K562 (cell line): ENCODE data around the gene CPOX. TPM values are rescaled to one million over a fixed set of nuclear protein-coding genes. Genes with fewer than 3 reads are reported as not detected.
A peak's percentile ranks its signal among the peaks of the same experiment; 100 is the strongest.

Source experiments
- ATAC-seq: fragments of 200-7000 bp; cut with Tn5 transposase; 3 replicates; pipeline ENCODE4 v1.9.1; 2020; ENCODE audit warnings: moderate library complexity
- BruUV-seq: library from RNA; stranded (reverse); fragments of 400-500 nt; replicated peaks from 2 replicates; lab custom pipeline; 2021; lab: Mats Ljungman, UMichigan
- CTCF ChIA-PET: fragments of 300-600 bp; formaldehyde crosslinking; extraction: SDS; loops from one replicate; lab custom pipeline; 2021; ENCODE audit warnings: low intra/inter-chr PET ratio; lab: Yijun Ruan, JAX
- POLR2A ChIA-PET: fragments of 300-600, 350-650 bp; sonication (Branson Sonifier 250); formaldehyde crosslinking; extraction: SDS; loops from one replicate; lab custom pipeline; 2021; ENCODE audit warnings: antibody characterized with exemption, inconsistent platforms; lab: Yijun Ruan, JAX
- DNase-seq, 4 experiments: peaks; one replicate each; pipeline versions ENCODE4 v3.0.0 to v3.0.0-alpha.2; 2011 to 2018; ENCODE audit warnings: low spot score in 3 of 4, mixed read lengths in 3 of 4; ENCODE audit errors: extremely low read depth in 1 of 4
- FAIRE-seq: peaks from 2 replicates; lab custom pipeline; 2011; peaks lifted over from hg19 to GRCh38; lab: Jason Lieb, UNC
- H2AFZ ChIP-seq: 2 replicates; pipeline ENCODE4 v1.6.0; 2011; ENCODE audit warnings: low read depth, low read length, control low read depth, inconsistent platforms
- H3K27ac ChIP-seq: fragments of 200-600 bp; 3 replicates; pipeline ENCODE4 v1.8.0; 2011; ENCODE audit warnings: low read depth, mild to moderate bottlenecking, control low read depth, inconsistent platforms, low read length, moderate library complexity, mixed read lengths; ENCODE audit errors: extremely low read depth
- H3K27me3 ChIP-seq, 2 experiments: fragments of 300-600 bp in 1 of 2; 2 replicates in 1 of 2; 3 replicates in 1 of 2; pipeline versions ENCODE4 v1.6.0 to v1.8.0; 2011; ENCODE audit warnings: inconsistent platforms in 2 of 2, low read length in 2 of 2, mild to moderate bottlenecking in 1 of 2, mixed read lengths in 1 of 2, moderate library complexity in 1 of 2; ENCODE audit not compliant: control insufficient read depth in 2 of 2, insufficient read depth in 2 of 2
- H3K36me3 ChIP-seq: fragments of 300-600 bp; 3 replicates; pipeline ENCODE4 v1.8.0; 2011; ENCODE audit warnings: mild to moderate bottlenecking, low read length, inconsistent platforms; ENCODE audit not compliant: control insufficient read depth, insufficient read depth
- H3K4me1 ChIP-seq, 2 experiments: fragments of 200-600 bp in 1 of 2; replicated peaks in 1 of 2; 2 replicates in 1 of 2; 3 replicates in 1 of 2; pipeline versions ENCODE4 v1.5.1 to v1.8.0; 2011; ENCODE audit warnings: inconsistent platforms in 2 of 2, low read length in 2 of 2, mild to moderate bottlenecking in 1 of 2, mixed read lengths in 1 of 2, moderate library complexity in 1 of 2; ENCODE audit not compliant: control insufficient read depth in 2 of 2, insufficient read depth in 2 of 2
- H3K4me2 ChIP-seq: 2 replicates; pipeline ENCODE4 v1.6.1; 2011; ENCODE audit warnings: low read length, control low read depth, inconsistent platforms, mixed read lengths; ENCODE audit not compliant: insufficient read depth
- H3K4me3 ChIP-seq: fragments of 200-600 bp; sonication (generic), shearing (Covaris generic); 2 replicates; pipeline ENCODE4 v1.5.1; 2016; ENCODE audit warnings: control low read depth, inconsistent platforms
- H3K79me2 ChIP-seq: fragments of 200-600 bp; 3 replicates; pipeline ENCODE4 v1.8.0; 2011; ENCODE audit warnings: low read length, inconsistent platforms; ENCODE audit not compliant: control insufficient read depth, insufficient read depth
- H3K9ac ChIP-seq, 2 experiments: 2 replicates each; pipeline versions ENCODE4 v1.6.0 to v1.6.1; 2011; ENCODE audit warnings: low read depth in 2 of 2, low read length in 2 of 2, control low read depth in 1 of 2, inconsistent platforms in 1 of 2, mild to moderate bottlenecking in 1 of 2, mixed read lengths in 1 of 2; ENCODE audit not compliant: insufficient read depth in 1 of 2
- H3K9me1 ChIP-seq: one replicate; pipeline ENCODE4 v1.6.0; 2011; ENCODE audit warnings: inconsistent platforms, mild to moderate bottlenecking, low read length, moderate library complexity; ENCODE audit not compliant: control insufficient read depth, insufficient read depth
- H3K9me3 ChIP-seq: replicated peaks from 2 replicates; pipeline ENCODE4 v1.5.1; 2011; ENCODE audit warnings: low read depth, low read length, inconsistent platforms; ENCODE audit not compliant: control insufficient read depth, insufficient read depth
- H4K20me1 ChIP-seq: replicated peaks from 2 replicates; pipeline ENCODE4 v1.6.1; 2011; ENCODE audit warnings: low read length, inconsistent platforms, mixed read lengths; ENCODE audit not compliant: control insufficient read depth, insufficient read depth
- BRD9 ChIP-seq: fragments of 450-650 bp; IDR thresholded peaks from 2 replicates; pipeline ENCODE4 v1.6.1; 2018; ENCODE audit warnings: low read depth; ENCODE audit not compliant: partially characterized antibody
- HLTF ChIP-seq: fragments of 450-650 bp; IDR thresholded peaks from 2 replicates; pipeline ENCODE4 v1.6.1; 2016
- LARP7 ChIP-seq: fragments of 450-650 bp; IDR thresholded peaks from 2 replicates; pipeline ENCODE4 v1.6.1; 2016
- NFIC ChIP-seq: fragments of 450-650 bp; IDR thresholded peaks from 2 replicates; pipeline ENCODE4 v1.6.1; 2017; ENCODE audit warnings: mild to moderate bottlenecking, inconsistent platforms
- RAD21 ChIP-seq, 2 experiments: fragments of 250-450 bp in 1 of 2; fragments of 450-650 bp in 1 of 2; sonication (Bioruptor Pico) in 1 of 2; formaldehyde crosslinking in 1 of 2; IDR thresholded peaks in 1 of 2; conservative IDR thresholded peaks in 1 of 2; 2 replicates each; pipeline versions ENCODE4 v1.4.0 to v1.8.0; 2020 to 2022; ENCODE audit warnings: mild to moderate bottlenecking in 2 of 2, moderate library complexity in 1 of 2
- RAD51 ChIP-seq: fragments of 450-650 bp; IDR thresholded peaks from 2 replicates; pipeline ENCODE4 v1.7.1; 2016; ENCODE audit warnings: low read depth, mild to moderate bottlenecking, borderline replicate concordance
- RBM22 ChIP-seq: fragments of 200-400 bp; formaldehyde crosslinking; IDR thresholded peaks from 2 replicates; pipeline ENCODE4 v1.6.1; 2018; ENCODE audit warnings: low read length, low read depth; ENCODE audit not compliant: poor library complexity, severe bottlenecking
- SMAD1 ChIP-seq: fragments of 150-350 bp; IDR thresholded peaks from 2 replicates; pipeline ENCODE4 v1.6.1; 2014; ENCODE audit warnings: low read length, low read depth; ENCODE audit not compliant: partially characterized antibody
- WGBS: fragments of 100-300 bp; shearing (Covaris generic); methylation state at CpG from one replicate; pipeline ENCODE4 v1.1.6; 2016; ENCODE audit warnings: low coverage, mixed read lengths; ENCODE audit not compliant: insufficient coverage; ENCODE audit errors: missing lambda C conversion rate; 5-methylcytosine and 5-hydroxymethylcytosine counted together
- in situ Hi-C: fragments of 300-500 bp; cut with MboI; formaldehyde crosslinking; loops from 4 replicates; pipeline ENCODE4 v1.15.0; 2018; ENCODE audit warnings: inconsistent platforms, mixed read lengths
- intact Hi-C: fragments of 100-400 bp; cut with micrococcal nuclease; formaldehyde crosslinking; loops from 2 replicates; pipeline ENCODE4 v1.14.2; 2022
- polyA plus RNA-seq, 8 experiments: library from polyadenylated mRNA; depleted of rRNA in 4 of 8; stranded (reverse) in 5 of 8; unstranded in 3 of 8; fragments of >200 nt; fragmentation: Nextera tagmentation in 2 of 8; fragmentation: Illumina TruSeq in 1 of 8; extraction: Ambion mirVana in 2 of 8; extraction: Trizol in 1 of 8; gene quantifications; 2 replicates each; pipeline versions ENCODE4 v1.2.1 to v1.2.3, GENCODE V29; 2011 to 2014; ENCODE audit warnings: inconsistent platforms in 1 of 8, missing spikeins in 1 of 8
- total RNA-seq, 7 experiments: library from RNA; depleted of rRNA in 6 of 7; stranded (reverse); fragments of >200 nt in 6 of 7; fragmentation: Illumina TruSeq in 2 of 7; extraction: Trizol in 2 of 7; gene quantifications; 2 replicates each; pipeline versions ENCODE4 v1.2.1 to v1.2.3, GENCODE V29; 2011 to 2021; ENCODE audit warnings: low replicate concordance in 1 of 7
- TF ChIP-seq, protein P1 (sequence below), 3 experiments: IDR thresholded peaks in 2 of 3; conservative IDR thresholded peaks in 1 of 3; 2 replicates each; pipeline ENCODE4 v1.5.1; 2011 to 2012; ENCODE audit warnings: low read length in 3 of 3, mild to moderate bottlenecking in 3 of 3, control low read depth in 2 of 3, improper control_type of control experiment in 1 of 3, inconsistent platforms in 1 of 3, low read depth in 1 of 3, mixed read lengths in 1 of 3, moderate library complexity in 1 of 3; ENCODE audit not compliant: insufficient read depth in 2 of 3

Gene CPOX
- total and polyA plus RNA-seq, 9 of the 15 experiments (the other 6 are each of a cell fraction or from before 2014, with no cell fraction given), result 14.6 to 82.1 (median 24.8) TPM

DNA sequence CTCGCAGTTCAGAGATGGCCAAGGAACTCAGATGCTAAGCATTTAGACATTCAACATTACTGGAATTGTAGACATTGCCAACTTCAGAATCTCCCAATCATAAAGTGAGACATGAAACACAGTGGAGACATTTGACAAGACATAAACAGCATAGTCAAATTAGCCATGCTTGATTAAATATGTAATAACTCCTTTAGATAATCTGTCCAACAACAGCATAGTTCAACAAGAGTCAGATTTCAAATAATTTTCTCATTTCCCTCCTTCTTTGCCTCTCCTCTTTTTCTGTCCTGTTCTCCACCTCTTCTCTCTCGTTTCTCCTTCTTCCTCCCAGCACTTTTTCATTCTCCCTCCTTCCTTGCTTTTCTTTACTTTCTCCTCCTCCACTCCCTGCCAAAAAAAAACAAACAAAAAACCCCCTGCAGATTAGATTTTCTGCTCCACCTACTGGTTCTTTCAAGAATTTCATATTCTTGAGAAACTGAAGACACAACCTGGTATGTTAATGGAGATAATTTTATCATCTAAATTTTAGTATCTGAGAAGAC is 20.2 kb downstream of the CPOX start (continued):
- TF ChIP-seq RAD21 (CRISPR knock-in tag; conservative IDR thresholded peaks at IDR 0.05 in 1 of 2, IDR thresholded peaks at IDR 0.05 in 1 of 2), result peak; percentile 25 to 57; a peak in 3 of 4 replicates
- peak; percentile 70 for TF ChIP-seq BRD9
- peak; percentile 22; the same call in 1 of the 2 replicates for TF ChIP-seq NFIC
- TF ChIP-seq LARP7, result peak; percentile 35; the same call in 1 of the 2 replicates
- TF ChIP-seq, protein P1, sequence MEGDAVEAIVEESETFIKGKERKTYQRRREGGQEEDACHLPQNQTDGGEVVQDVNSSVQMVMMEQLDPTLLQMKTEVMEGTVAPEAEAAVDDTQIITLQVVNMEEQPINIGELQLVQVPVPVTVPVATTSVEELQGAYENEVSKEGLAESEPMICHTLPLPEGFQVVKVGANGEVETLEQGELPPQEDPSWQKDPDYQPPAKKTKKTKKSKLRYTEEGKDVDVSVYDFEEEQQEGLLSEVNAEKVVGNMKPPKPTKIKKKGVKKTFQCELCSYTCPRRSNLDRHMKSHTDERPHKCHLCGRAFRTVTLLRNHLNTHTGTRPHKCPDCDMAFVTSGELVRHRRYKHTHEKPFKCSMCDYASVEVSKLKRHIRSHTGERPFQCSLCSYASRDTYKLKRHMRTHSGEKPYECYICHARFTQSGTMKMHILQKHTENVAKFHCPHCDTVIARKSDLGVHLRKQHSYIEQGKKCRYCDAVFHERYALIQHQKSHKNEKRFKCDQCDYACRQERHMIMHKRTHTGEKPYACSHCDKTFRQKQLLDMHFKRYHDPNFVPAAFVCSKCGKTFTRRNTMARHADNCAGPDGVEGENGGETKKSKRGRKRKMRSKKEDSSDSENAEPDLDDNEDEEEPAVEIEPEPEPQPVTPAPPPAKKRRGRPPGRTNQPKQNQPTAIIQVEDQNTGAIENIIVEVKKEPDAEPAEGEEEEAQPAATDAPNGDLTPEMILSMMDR (IDR thresholded peaks at IDR 0.05 in 2 of 3, conservative IDR thresholded peaks at IDR 0.05 in 1 of 3; ENCODE audit: insufficient read depth in 2 of 3, low read depth in 1 of 3, low read length in 3 of 3), result peak in 2 of 3 experiments; percentile 30 to 40; a peak in 3 of 6 replicates
- TF ChIP-seq HLTF, result 0 out of 2 replicates have a peak, but pooled peaks have one; percentile 32
- TF ChIP-seq, all 486 proteins: peak for 10

DNA sequence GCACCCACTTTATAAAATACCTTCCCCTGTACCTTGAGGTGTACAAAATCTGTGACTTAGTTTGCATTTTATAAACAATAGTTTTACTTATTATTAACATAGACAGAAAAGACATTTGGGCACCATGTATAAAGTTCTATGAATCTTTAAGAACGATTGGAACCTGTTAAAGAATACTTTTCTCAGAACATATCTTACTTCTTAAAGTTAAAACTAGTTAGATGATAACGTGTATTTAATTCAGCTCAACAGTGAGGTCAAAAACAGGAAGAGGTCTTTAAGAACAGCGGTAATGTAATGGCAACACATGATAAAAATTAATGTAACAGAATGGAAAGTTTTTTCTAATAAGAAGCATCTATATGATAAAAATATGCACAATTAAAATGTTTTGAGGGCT is 25.0 kb downstream of the CPOX start:
- intact Hi-C loops, result no loop called here
- Histone ChIP-seq H3K9me1 (no peaks in the 10 kb centered on the region), H2AFZ (0 out of 2 replicates have a peak overlapping the region, but pooled peaks have one; percentile 32), H3K27ac (no peak overlapping the region), H3K4me1 (no peaks in the 10 kb centered on the region), H3K36me3 (no peaks in the 10 kb centered on the region), H3K4me3 (no peak overlapping the region), H3K79me2 (no peaks in the 10 kb centered on the region), H3K27me3 (no peaks in the 10 kb centered on the region), H3K4me2 (no peak overlapping the region), H3K9ac (no peak overlapping the region), H3K9me3 (no peaks in the 10 kb centered on the region), H4K20me1 (no peaks in the 10 kb centered on the region)
- no peak for DNase-seq
- ATAC-seq, result no peak
- CTCF ChIA-PET, result no interaction called here
- WGBS, result 37% methylated on average over 3 of the region's 3 CpGs
- in situ Hi-C loops, result no loop called here
- FAIRE-seq, result no peak
- POLR2A ChIA-PET, result no interaction called here
- no TSS peak for BruUV-seq
- TF ChIP-seq RBM22, result no peak
- TF ChIP-seq SMAD1, result no peak
- no peak for TF ChIP-seq RAD51
